Measurements from ENCODE around the gene ALKBH3. TPM values are rescaled to one million over a fixed set of nuclear protein-coding genes. Genes with fewer than 3 reads are reported as not detected.

Gene ALKBH3
- total RNA-seq, 1 donor from 2014 or later, result 25.4 TPM

DNA sequence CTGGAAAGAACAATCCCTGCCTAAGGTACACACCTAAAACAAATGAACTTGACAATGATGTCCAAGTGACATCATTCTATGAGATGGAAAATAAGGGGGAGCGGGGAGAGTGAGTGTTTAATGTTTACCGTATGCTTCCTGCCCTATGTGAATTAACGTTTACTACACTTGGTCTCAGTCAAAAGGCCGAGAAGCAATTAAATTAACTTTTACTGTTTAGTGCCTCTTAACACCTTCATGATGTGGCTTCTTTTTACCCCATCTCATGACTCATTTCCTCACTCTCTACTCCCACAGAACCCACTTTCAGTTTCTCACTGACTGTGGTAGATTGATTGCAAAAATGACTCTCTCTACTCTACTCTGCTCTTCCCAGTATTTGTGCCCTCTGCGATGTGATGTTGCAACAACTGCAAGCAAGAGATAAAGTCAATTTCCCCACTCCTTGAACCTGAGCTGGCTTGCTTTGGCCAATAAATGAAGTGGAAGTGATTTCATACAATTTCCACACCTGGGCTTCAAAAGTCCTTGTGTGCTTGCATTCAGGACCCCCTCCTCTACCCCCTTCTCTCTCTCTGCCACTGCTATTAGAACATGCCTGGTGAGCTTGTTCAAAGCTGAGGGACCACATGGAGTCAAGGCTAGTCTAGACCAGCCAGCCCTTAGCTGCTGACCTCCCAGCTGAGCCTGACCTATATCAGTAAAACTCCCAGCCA, 11.6 kb upstream of the ALKBH3 start:
- Mint-ChIP-seq H3K27ac (ENCODE audit: unreplicated experiment) (no peak overlapping the region), H3K27me3 (ENCODE audit: low read depth) (peaks cover 58% of the 10 kb centered on the region), H3K4me3 (no peak overlapping the region), H3K4me1 (no peaks in the 10 kb centered on the region), H3K9me3 (no peaks in the 10 kb centered on the region), H3K36me3 (ENCODE audit: low read depth) (peaks cover 2% of the 10 kb centered on the region)
- no peak for DNase-seq (ENCODE audit: low read depth, low spot score)
- no peak for TF ChIP-seq CTCF (conservative IDR thresholded peaks at IDR 0.05)

- Mint-ChIP-seq H3K4me3 (no peak overlapping the region), H3K36me3 (ENCODE audit: low read depth) (peaks cover 2% of the 10 kb centered on the region), H3K9me3 (no peaks in the 10 kb centered on the region), H3K27ac (ENCODE audit: unreplicated experiment) (no peak overlapping the region), H3K27me3 (ENCODE audit: low read depth) (peaks cover 76% of the 10 kb centered on the region), H3K4me1 (no peaks in the 10 kb centered on the region)
- TF ChIP-seq CTCF (conservative IDR thresholded peaks at IDR 0.05), result no peak
- DNase-seq (ENCODE audit: low read depth, low spot score), result no peak
Measured at GRCh38 chr11:43871051-43871450, 9.6 kb upstream of the ALKBH3 start.

GRCh38 chr11:43872995-43873394, 7.6 kb upstream of the ALKBH3 start:
- peaks cover 88% of the 10 kb centered on the region for H3K27me3 Mint-ChIP-seq (ENCODE audit: low read depth)
- no peak for TF ChIP-seq CTCF (conservative IDR thresholded peaks at IDR 0.05)
- DNase-seq (ENCODE audit: low read depth, low spot score), result no peak
- no peaks in the 10 kb centered on the region for H3K9me3 Mint-ChIP-seq
- no peaks in the 10 kb centered on the region for H3K4me1 Mint-ChIP-seq
- H3K27ac Mint-ChIP-seq (ENCODE audit: unreplicated experiment), result no peak overlapping the region
- H3K4me3 Mint-ChIP-seq, result no peak overlapping the region
- no peaks in the 10 kb centered on the region for H3K36me3 Mint-ChIP-seq (ENCODE audit: low read depth)

GRCh38 chr11:43874078-43874477, 6.6 kb upstream of the ALKBH3 start:
- H3K9me3 Mint-ChIP-seq, result no peaks in the 10 kb centered on the region
- no peaks in the 10 kb centered on the region for H3K36me3 Mint-ChIP-seq (ENCODE audit: low read depth)
- TF ChIP-seq CTCF (conservative IDR thresholded peaks at IDR 0.05), result no peak
- H3K27ac Mint-ChIP-seq (ENCODE audit: unreplicated experiment), result no peak overlapping the region
- peaks cover 92% of the 10 kb centered on the region for H3K27me3 Mint-ChIP-seq (ENCODE audit: low read depth)
- H3K4me3 Mint-ChIP-seq, result no peak overlapping the region
- no peak for DNase-seq (ENCODE audit: low read depth, low spot score)
- H3K4me1 Mint-ChIP-seq, result no peaks in the 10 kb centered on the region

- no peak for TF ChIP-seq CTCF (conservative IDR thresholded peaks at IDR 0.05)
- no peak overlapping the region for H3K4me3 Mint-ChIP-seq
- H3K36me3 Mint-ChIP-seq (ENCODE audit: low read depth), result no peaks in the 10 kb centered on the region
- H3K9me3 Mint-ChIP-seq, result no peaks in the 10 kb centered on the region
- H3K4me1 Mint-ChIP-seq, result no peaks in the 10 kb centered on the region
- H3K27ac Mint-ChIP-seq (ENCODE audit: unreplicated experiment), result no peak overlapping the region
- DNase-seq (ENCODE audit: low read depth, low spot score), result no peak
- peaks cover 92% of the 10 kb centered on the region for H3K27me3 Mint-ChIP-seq (ENCODE audit: low read depth)
Measured at GRCh38 chr11:43874738-43875137, 5.9 kb upstream of the ALKBH3 start.

Measured in neural crest cell (in vitro differentiated cells).